Adrenal gland (tissue), 5 donors: ENCODE results near the gene HTR3B.

Source experiments
- CTCF ChIP-seq, 6 experiments: fragments of 450-650 bp in 4 of 6; fragments of 200-600 bp in 2 of 6; sonication (generic) in 1 of 6; IDR thresholded peaks; 1 replicate in 5 of 6; 2 replicates in 1 of 6; pipeline versions ENCODE4 v1.5.1 to v1.8.0; 2016 to 2021; ENCODE audit warnings: antibody characterized with exemption in 6 of 6, mild to moderate bottlenecking in 2 of 6, moderate library complexity in 1 of 6
- POLR2A ChIP-seq, 2 donors: fragments of 450-650 bp; IDR thresholded peaks; one replicate each; pipeline ENCODE4 v1.6.1; 2017; ENCODE audit warnings: antibody characterized with exemption in 2 of 2, mild to moderate bottlenecking in 2 of 2, moderate library complexity in 1 of 2
- donor health status: DM: no; HTN: no; CAD: no.

GRCh38 chr11:113888848-113889247, 15.7 kb upstream of the HTR3B start:
- TF ChIP-seq CTCF (IDR thresholded peaks at IDR 0.05) (no peak), POLR2A (IDR thresholded peaks at IDR 0.05) (no peak)
